ENCODE data around the gene CCT8.

CCT8 gene

GRCh38 chr21:29053011-29053553 is 20.4 kb downstream of the CCT8 start:
- TF ChIP-seq CSDC2 (CRISPR knock-in tag; IDR thresholded peaks at IDR 0.05) (no peak), ZNF8 (CRISPR knock-in tag; IDR thresholded peaks at IDR 0.05) (no peak), GLIS3 (CRISPR knock-in tag; IDR thresholded peaks at IDR 0.05) (no peak), ARNTL (CRISPR knock-in tag; IDR thresholded peaks at IDR 0.05; ENCODE audit: borderline replicate concordance, low read depth) (no peak), ZNF70 (CRISPR knock-in tag; IDR thresholded peaks at IDR 0.05) (no peak), CSRNP3 (CRISPR knock-in tag; IDR thresholded peaks at IDR 0.05) (no peak), ZFP30 (CRISPR knock-in tag; IDR thresholded peaks at IDR 0.05) (no peak), SNAI2 (CRISPR knock-in tag; IDR thresholded peaks at IDR 0.05) (no peak), BACH2 (CRISPR knock-in tag; IDR thresholded peaks at IDR 0.05; ENCODE audit: borderline replicate concordance) (no peak), ISL1 (CRISPR knock-in tag; IDR thresholded peaks at IDR 0.05) (no peak), PATZ1 (CRISPR knock-in tag; IDR thresholded peaks at IDR 0.05; ENCODE audit: borderline replicate concordance) (no peak), ZNF565 (CRISPR knock-in tag; conservative IDR thresholded peaks at IDR 0.05; ENCODE audit: low read depth) (no peak), OSR1 (CRISPR knock-in tag; IDR thresholded peaks at IDR 0.05) (no peak), RARB (CRISPR knock-in tag; IDR thresholded peaks at IDR 0.05) (no peak), POU6F1 (CRISPR knock-in tag; IDR thresholded peaks at IDR 0.05; ENCODE audit: borderline replicate concordance, low read depth) (no peak), PPARA (CRISPR knock-in tag; IDR thresholded peaks at IDR 0.05; ENCODE audit: borderline replicate concordance) (no peak)

GRCh38 chr21:29052224-29052623 is 21.2 kb downstream of the CCT8 start:
- TF ChIP-seq TOX (CRISPR knock-in tag; IDR thresholded peaks at IDR 0.05; ENCODE audit: borderline replicate concordance) = no peak
- no peak for TF ChIP-seq SNAI2 (CRISPR knock-in tag; IDR thresholded peaks at IDR 0.05)
- no peak for TF ChIP-seq GLIS3 (CRISPR knock-in tag; IDR thresholded peaks at IDR 0.05)
- no peak for TF ChIP-seq ISL1 (CRISPR knock-in tag; IDR thresholded peaks at IDR 0.05)
- TF ChIP-seq ZC3H10 (CRISPR knock-in tag; IDR thresholded peaks at IDR 0.05) = no peak
- no peak for TF ChIP-seq ZFP3 (CRISPR knock-in tag; IDR thresholded peaks at IDR 0.05)
- no peak for TF ChIP-seq CREB5 (CRISPR knock-in tag; IDR thresholded peaks at IDR 0.05; ENCODE audit: low read depth)
- no peak for TF ChIP-seq ARNTL (CRISPR knock-in tag; IDR thresholded peaks at IDR 0.05; ENCODE audit: borderline replicate concordance, low read depth)
- no peak for TF ChIP-seq POU6F1 (CRISPR knock-in tag; IDR thresholded peaks at IDR 0.05; ENCODE audit: borderline replicate concordance, low read depth)
- no peak for ATAC-seq

More at GRCh38 chr21:29053011-29053553, 20.4 kb downstream of the CCT8 start:
- ATAC-seq = peak; percentile 16; the same call in 2 of the 3 replicates

GRCh38 chr21:29034678-29035077 is 38.8 kb downstream of the CCT8 start:
- no peak for ATAC-seq
- no peak for TF ChIP-seq ZNF70 (CRISPR knock-in tag; IDR thresholded peaks at IDR 0.05)
- no peak for TF ChIP-seq ZFP30 (CRISPR knock-in tag; IDR thresholded peaks at IDR 0.05)
- TF ChIP-seq TOX (CRISPR knock-in tag; IDR thresholded peaks at IDR 0.05; ENCODE audit: borderline replicate concordance) = no peak

- no peak for ATAC-seq
- TF ChIP-seq BACH2 (CRISPR knock-in tag; IDR thresholded peaks at IDR 0.05; ENCODE audit: borderline replicate concordance) (no peak), ARNTL (CRISPR knock-in tag; IDR thresholded peaks at IDR 0.05; ENCODE audit: borderline replicate concordance, low read depth) (no peak), GLIS3 (CRISPR knock-in tag; IDR thresholded peaks at IDR 0.05) (no peak)
These were observed 39.6 kb downstream of the CCT8 start for GRCh38 chr21:29033871-29034270.
